Subcutaneous adipose tissue (tissue), 4 donors: Measurements from ENCODE around the gene CACNB1. TPM values are rescaled to one million over a fixed set of nuclear protein-coding genes. Genes with fewer than 3 reads are reported as not detected.

Experiments
- CTCF ChIP-seq: fragments of 450-650 bp; IDR thresholded peaks from one replicate; pipeline ENCODE4 v1.5.1; 2016; ENCODE audit warnings: low read depth, mild to moderate bottlenecking, control low read depth, antibody characterized with exemption, moderate library complexity
- total RNA-seq, 4 donors: library from RNA; depleted of rRNA; stranded (reverse); fragments of >200 nt; gene quantifications; one replicate each; pipeline ENCODE4 v1.1.0, GENCODE V29; 2016

The CACNB1 gene
- total RNA-seq, 4 donors from 2014 or later = 2.6 to 7.3 (median 5.8) TPM

- no peak for TF ChIP-seq CTCF
Measured at GRCh38 chr17:39209317-39210092, 12.0 kb upstream of the CACNB1 start.

GRCh38 chr17:39208893-39209292 is 11.4 kb upstream of the CACNB1 start:
- TF ChIP-seq CTCF = no peak

- no peak for TF ChIP-seq CTCF
Measured at GRCh38 chr17:39208136-39208535, 10.7 kb upstream of the CACNB1 start.

- no peak for TF ChIP-seq CTCF
Measured at GRCh38 chr17:39205112-39205526, 7.7 kb upstream of the CACNB1 start.

- no peak for TF ChIP-seq CTCF
Measured at GRCh38 chr17:39204245-39204644, 6.8 kb upstream of the CACNB1 start.

GRCh38 chr17:39200957-39201510 is 3.6 kb upstream of the CACNB1 start:
- no peak for TF ChIP-seq CTCF

GRCh38 chr17:39200070-39200879 is 2.8 kb upstream of the CACNB1 start, which contains the start of gene RPL19:
TSS of gene RPL19 (plus strand) at chr17:39200283. CDS start at chr17:39200345, 62 bp downstream.
- no peak for TF ChIP-seq CTCF
